ENCODE measurements around the gene MT4.

MT4 gene

GRCh38 chr16:56614549-56614991 lies 49.7 kb downstream of the MT4 start:
- ChIA-PET CTCF (interaction anchor here (0.6 to 1.0 kb wide), 2 partner anchors 9 to 38 kb away, joined by 3 read pairs; no protein-coding TSS in a partner anchor), POLR2A (no interaction called here)
- DNase-seq (ENCODE audit: extremely low spot score), result no peak
- no peak for TF ChIP-seq CTCF (IDR thresholded peaks at IDR 0.05; ENCODE audit: control extremely low read depth, extremely low read depth, low read depth, missing control alignments)

GRCh38 chr16:56615353-56615752 lies 50.5 kb downstream of the MT4 start:
- CTCF ChIA-PET, result interaction anchor here (0.6 to 1.0 kb wide), 2 partner anchors 8 to 39 kb away, joined by 3 read pairs; no protein-coding TSS in a partner anchor
- no peak for TF ChIP-seq CTCF (IDR thresholded peaks at IDR 0.05; ENCODE audit: control extremely low read depth, extremely low read depth, low read depth, missing control alignments)
- POLR2A ChIA-PET, result no interaction called here
- DNase-seq (ENCODE audit: extremely low spot score), result no peak

- ChIA-PET POLR2A (interaction anchor here (0.6 kb wide), 1 partner anchor 9 kb away, joined by 3 read pairs; the partner anchor contains the start of gene MT1E), CTCF (interaction anchor here (1.0 to 1.4 kb wide), 2 partner anchors 10 to 16 kb away, joined by 3 to 4 read pairs; partner anchors contain the start of gene MT1E)
- TF ChIP-seq CTCF (IDR thresholded peaks at IDR 0.05; ENCODE audit: control extremely low read depth, extremely low read depth, low read depth, missing control alignments), result no peak
- no peak for DNase-seq (ENCODE audit: extremely low spot score)
These were observed 51.8 kb downstream of the MT4 start for GRCh38 chr16:56616608-56617211.

GRCh38 chr16:56617212-56618085 lies 52.6 kb downstream of the MT4 start:
- CTCF ChIA-PET, result interaction anchor here (0.8 to 1.4 kb wide), 3 partner anchors 9 to 85 kb away, joined by 3 to 4 read pairs (median 4); partner anchors contain the start of gene MT1E
- POLR2A ChIA-PET, result interaction anchor here (0.6 kb wide), 1 partner anchor 8 kb away, joined by 3 read pairs; the partner anchor contains the start of gene MT1E

GRCh38 chr16:56618138-56618537 lies 53.3 kb downstream of the MT4 start:
- ChIA-PET POLR2A (no interaction called here), CTCF (interaction anchor here (1.0 to 1.4 kb wide), 2 partner anchors 8 to 18 kb away, joined by 3 to 4 read pairs; partner anchors contain the start of gene MT1E)
- DNase-seq (ENCODE audit: extremely low spot score), result no peak
- TF ChIP-seq CTCF (IDR thresholded peaks at IDR 0.05; ENCODE audit: control extremely low read depth, extremely low read depth, low read depth, missing control alignments), result no peak

More at GRCh38 chr16:56617212-56618085, 52.6 kb downstream of the MT4 start:
- no peak for TF ChIP-seq CTCF (IDR thresholded peaks at IDR 0.05; ENCODE audit: control extremely low read depth, extremely low read depth, low read depth, missing control alignments)
- DNase-seq (ENCODE audit: extremely low spot score), result no peak
